T1000 (cell line): Measurements from ENCODE around the gene C1QB.
"Not testable (repeated sequence)": the region's sequence is repeated elsewhere in the genome, so short reads cannot be mapped to it uniquely, and the experiment has no call there.

Experiments
- DNase-seq: peaks from one replicate; lab custom pipeline; 2025; ENCODE audit warnings: mixed read lengths; lab: John Stamatoyannopoulos, UW

C1QB gene

DNA sequence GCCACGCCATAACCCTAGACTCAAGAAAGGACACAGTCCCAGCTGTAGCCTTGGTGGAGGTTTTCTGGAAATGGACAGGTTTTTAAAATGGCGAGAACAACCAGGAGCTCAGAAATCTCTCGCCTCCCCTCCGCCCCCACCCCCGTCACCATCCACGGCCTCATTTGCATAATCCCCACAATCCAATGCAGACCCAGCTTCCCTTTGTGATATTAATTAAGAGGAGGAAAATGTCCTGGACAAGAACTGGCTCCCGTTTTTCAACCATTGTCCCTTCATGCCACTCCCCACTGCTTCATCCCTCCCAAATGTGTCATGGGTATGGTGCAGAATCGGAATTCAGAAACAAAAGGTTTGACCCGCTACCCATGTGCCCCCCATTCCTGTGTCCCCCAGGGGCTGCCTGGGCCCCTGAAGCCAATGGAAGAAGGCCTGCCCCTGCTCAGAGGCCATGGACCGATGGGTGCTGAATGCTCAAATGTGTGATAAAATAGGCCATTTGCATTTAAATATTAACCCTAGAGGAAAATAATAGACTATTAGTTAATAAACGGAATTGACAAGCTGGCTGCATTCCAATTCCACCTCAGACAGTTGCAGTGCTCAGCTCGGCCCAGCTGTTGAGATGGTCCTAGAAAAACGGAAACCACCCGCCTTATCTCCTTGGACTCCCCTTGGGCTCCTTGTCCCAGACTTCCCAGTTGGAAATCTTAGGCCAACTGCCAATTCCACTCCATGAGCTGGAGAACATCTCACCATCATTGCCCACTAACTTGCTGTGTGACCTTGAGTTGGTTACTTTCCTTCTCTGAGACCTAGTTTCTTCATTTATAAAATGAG is 46.9 kb downstream of the C1QB start:
- no peak for DNase-seq

DNA sequence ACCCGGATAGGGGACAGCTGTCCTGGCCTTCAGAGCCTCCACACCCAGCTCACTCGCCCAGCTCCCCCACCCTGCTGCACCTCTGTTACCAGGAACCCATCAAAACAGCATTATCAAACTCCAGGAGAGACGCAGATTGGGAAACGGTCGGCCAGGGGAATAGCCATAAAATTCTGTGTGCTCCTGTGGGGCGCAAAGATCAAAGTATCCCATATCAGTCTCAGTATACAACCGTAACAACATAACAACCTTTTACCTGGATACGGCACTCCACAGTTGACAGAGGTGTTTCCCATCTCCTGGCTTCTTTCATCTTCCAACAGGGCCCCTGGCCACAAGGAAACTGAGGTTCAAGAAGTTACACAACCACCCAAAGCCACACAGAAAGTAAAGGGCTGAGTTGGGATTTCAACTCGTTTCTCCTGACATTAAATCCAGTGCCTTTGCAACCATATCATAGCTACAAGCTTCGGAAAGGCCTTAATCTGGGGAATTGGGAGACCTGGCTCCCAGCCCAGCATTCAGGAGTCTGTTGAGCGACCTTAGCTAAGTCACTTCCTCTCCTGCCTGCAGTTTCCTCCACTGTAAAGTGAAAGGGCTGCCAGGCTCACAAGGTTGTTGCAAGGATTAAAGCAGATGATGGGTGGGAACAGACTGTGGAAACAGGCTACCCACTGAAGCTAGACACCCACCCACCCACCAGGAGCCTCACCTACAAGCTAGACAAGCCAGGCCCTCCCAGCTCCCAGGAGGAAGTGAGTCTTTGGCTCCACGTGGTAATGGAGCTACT is 49.5 kb downstream of the C1QB start:
- no peak for DNase-seq

DNA sequence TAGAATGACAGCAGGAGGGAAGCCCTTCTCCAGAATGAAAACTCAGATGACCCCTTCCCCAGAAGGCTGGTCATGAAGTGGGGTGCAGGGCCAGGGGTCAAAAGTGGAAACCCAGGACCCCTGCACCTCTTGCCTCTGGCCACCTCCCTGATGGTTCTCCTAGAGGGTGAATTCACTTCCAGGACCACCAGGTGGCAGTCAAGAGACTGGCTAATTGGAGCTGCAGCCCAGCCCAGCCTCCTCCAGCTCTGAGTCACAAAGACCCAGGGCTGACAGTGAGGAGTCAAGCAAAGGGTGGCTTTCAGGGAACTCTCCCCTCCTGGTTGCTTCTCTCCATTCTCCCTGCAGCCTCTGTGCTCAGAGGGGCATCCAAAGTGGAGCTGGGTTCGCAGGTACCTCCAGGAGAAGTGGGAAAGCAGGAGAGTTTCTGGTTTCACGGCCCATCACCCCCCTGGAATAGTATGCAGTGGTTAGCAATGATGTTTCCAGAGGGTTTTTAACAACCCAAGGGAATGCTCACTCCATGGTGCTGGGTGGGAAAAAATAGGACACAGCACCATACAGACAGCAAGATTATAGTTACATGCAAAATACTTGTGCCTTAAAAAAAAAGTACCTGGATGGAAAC is 51.5 kb downstream of the C1QB start:
- DNase-seq, result peak; percentile 69

DNA sequence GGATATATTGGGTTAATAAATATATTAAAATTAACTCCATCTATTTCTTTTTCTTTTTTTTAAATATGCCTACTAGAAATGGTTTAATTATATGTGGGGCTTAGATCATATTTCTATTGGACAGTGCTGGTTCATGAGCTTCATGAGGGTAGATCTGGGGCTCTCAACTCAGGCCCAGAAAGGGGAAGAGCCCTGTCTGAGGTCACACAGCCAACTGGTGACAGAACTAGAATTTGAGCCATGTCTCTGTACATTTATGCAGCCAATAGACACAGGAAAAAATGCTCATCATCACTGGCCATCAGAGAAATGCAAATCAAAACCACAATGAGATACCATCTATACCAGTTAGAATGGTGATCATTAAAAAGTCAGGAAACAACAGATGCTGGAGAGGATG is 52.5 kb downstream of the C1QB start:
- no peak for DNase-seq

DNA sequence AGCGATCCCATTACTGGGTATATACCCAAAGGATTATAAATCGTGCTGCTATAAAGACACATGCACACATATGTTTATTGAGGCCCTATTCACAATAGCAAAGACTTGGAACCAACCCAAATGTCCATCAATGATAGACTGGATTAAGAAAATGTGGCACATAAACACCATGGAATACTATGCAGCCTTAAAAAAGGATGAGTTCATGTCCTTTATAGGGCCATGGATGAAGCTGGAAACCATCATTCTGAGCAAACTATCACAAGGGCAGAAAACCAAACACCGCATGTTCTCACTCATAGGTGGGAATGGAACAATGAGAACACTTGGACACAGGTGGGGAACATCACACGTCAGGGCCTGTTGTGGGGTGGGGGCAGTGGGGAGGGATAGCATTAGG is 53.1 kb downstream of the C1QB start:
- not testable (repeated sequence) for DNase-seq

DNA sequence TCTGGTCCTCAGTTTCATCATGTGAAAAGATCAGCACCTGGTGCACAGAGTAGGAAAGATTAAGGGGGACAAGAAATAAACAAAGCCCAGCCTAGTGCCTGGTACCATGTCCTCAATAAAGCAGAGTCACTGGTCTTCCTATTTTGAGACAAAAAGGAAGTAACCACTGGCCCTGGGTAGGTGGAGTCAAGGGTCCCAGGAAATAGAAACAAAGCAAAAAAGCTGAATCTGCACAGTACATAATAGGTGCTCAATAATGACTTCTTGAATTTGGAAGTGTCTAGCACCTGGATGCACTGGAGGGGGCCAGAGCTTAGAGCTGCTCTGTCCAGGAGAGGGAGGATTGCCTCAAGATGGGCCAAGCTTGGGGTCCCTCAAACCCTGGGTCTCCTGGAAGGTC is 55.7 kb downstream of the C1QB start:
- DNase-seq, result no peak

DNA sequence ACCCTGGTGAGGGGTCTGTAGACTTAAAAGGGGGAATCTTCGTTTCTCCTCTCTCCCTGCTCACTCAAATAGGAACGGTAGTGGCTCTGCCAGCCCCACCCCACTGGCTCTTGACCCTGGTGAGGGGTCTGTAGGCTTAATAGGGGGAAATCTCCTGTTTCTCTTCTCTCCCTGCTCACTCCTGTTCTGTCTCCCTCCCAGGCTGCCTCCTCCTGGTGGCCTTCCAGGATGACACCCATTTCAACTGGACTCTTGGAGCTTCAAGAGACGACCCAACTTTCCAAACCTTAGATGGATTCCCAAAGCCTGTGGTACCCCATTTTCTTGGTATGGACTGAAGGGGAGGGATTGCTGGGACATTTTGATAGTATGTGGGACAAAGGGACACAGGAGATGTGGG is 56.2 kb downstream of the C1QB start:
- DNase-seq, result no peak

DNA sequence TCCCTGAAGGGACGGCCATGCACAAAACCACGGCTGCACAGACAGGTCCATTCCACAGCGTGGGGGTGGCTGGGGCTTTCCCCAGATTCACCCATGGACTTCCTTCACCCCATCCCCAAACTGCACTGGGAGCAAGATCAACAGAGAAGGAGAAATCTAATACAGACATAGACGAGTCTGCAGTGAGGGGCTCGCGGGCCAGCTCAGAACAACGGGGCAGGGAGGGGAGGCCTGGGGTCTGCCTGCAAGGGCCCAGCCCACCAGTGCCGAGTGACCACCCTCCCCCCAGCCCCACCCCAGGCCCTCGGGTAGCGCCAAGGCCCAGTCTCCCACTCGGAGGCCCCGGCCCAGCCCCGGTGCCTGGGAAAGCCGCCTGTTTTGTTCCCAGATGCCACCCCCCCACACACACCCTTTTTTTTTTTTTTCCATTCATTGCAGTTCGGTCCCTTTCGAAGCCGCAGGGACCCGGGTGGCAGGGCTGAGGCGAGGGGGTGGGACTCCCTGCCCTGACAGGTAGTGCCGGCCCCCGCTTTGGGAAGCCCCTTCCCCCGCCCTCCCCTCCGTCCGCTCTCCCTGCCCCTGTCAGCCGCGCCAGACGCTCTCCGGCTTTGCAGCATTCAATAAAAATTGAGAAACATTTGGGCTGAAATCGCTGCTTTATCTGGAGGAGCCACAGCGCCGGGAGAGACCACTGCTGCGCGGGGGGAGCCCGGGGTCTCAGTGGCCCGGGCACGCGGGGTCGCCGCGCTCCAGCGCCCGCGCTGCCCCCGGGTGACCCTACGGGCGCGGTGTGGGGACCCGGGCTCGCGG is 57.1 kb downstream of the C1QB start:
- peak; percentile 55 for DNase-seq

DNA sequence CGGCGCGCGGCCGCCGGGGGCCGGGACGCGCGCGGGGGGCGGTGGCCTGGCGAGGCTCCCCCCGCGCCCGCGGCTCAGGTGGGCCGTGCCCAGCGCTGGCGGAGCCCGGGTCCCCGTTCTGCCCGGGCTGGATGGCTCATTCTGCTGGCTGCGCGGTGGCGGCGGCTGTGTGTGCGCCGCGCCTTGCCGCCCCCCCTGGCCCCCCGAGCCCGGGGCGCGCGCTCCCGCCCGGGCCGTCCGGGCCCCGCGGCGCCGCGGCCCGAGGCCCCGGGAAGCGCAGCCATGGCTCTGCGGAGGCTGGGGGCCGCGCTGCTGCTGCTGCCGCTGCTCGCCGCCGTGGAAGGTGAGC is 57.6 kb downstream of the C1QB start, which contains the start of gene EPHB2:
Gene EPHB2 (plus strand): TSS at position 139 of the 349 bp plus-strand sequence. CDS start 144 bp downstream, at position 283.
- no peak for DNase-seq

DNA sequence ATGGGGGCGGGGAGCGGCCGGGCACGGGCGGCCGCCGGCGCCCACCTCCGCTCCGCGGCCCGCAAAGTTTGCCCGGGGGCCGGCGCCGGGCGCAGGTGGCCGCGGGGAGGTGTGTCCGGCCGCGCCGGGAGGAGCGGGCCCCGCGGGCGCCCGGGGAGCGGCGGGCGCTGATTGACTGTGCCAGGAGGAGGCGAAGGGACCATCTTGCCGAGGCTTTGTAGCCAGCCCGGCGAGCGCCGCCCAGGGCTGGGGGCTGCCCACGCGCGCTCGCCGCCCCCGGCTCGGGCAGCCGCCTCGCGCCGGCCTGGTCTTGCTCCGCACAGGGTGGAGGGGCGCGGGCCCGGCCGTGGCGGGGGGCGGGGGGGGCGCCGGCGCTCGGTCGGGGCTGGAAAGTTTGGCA is 58.0 kb downstream of the C1QB start:
- no peak for DNase-seq
